Tibial nerve (tissue), 4 donors: Measurements from ENCODE around the gene KCNMA1.

Source experiments
- CTCF ChIP-seq, 5 experiments: fragments of 200-600 bp in 3 of 5; fragments of 450-650 bp in 2 of 5; sonication (generic) in 3 of 5; IDR thresholded peaks; one replicate each; pipeline ENCODE4 v1.5.1; 2016 to 2019; ENCODE audit warnings: antibody characterized with exemption in 5 of 5, mild to moderate bottlenecking in 3 of 5, moderate library complexity in 2 of 5
- EP300 ChIP-seq, 2 donors: sonication (generic); formaldehyde crosslinking; IDR thresholded peaks; one replicate each; pipeline ENCODE4 v1.6.1; 2017; ENCODE audit warnings: antibody characterized with exemption in 2 of 2, mild to moderate bottlenecking in 1 of 2
- POLR2A ChIP-seq, 2 donors: fragments of 450-650 bp; IDR thresholded peaks; one replicate each; pipeline ENCODE4 v1.6.1; 2017; ENCODE audit warnings: antibody characterized with exemption in 2 of 2, mild to moderate bottlenecking in 2 of 2, moderate library complexity in 2 of 2

- TF ChIP-seq CTCF (IDR thresholded peaks at IDR 0.05) (no peak), EP300 (IDR thresholded peaks at IDR 0.05) (no peak), POLR2A (IDR thresholded peaks at IDR 0.05) (no peak)
These were observed 349.9 kb downstream of the KCNMA1 start for GRCh38 chr10:77287647-77288120.
